NCI-H2107 (cell line): ENCODE measurements around the gene ANKLE2.
A peak's percentile ranks its signal among the peaks of the same experiment; 100 is the strongest.
"Not testable (repeated sequence)": the region's sequence is repeated elsewhere in the genome, so short reads cannot be mapped to it uniquely, and the experiment has no call there.

Source experiments
- DNase-seq: peaks from one replicate; lab custom pipeline; 2025; lab: John Stamatoyannopoulos, UW

The ANKLE2 gene

DNA sequence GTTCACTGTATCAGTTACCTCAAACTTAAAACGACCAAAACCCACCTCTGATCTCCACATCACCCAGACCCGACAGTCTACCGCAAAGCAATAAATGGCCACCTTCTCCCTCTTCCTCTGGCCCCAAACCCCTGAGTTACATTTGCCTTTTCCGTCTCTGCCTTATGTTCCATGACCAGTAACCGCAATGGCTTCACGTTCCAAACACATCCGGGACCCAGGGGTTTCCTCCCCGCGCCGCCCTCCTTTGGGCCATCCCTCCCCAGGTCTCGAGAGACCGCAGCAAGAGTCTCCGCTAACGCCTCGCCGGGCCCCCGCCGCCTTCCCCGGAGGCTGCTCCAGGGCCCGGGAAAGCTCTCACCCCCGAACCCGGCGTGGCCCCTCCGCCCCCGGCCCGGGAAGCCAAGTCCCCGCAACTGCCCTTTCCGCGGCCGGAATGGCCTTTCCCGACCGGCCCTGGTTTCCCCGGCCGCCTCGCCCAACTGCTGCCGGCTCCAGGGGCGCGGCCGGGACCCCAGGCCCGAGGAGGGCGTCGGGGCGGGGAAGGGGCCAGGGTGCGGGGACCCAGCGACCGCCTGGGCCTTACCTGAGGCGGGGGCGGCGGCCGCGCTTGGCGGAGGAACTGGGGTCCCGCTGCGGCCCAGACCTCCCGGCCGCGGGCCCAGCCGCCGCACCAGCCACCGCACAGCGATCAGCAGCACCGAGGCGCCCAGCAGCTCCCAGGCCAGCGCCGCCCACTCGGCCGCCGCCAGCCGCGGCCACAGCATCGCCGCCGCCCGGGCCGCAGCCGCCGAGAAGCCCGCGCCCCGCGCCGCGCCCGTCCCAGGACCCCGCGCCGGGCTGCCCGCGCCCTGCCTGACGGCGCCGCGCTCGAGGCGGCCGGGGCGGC, at the start of gene ANKLE2:
TSS of gene ANKLE2 (minus strand) at position 801 of the 889 bp plus-strand sequence. CDS start at position 767, 34 bp downstream.
- DNase-seq = peak; percentile 67

DNA sequence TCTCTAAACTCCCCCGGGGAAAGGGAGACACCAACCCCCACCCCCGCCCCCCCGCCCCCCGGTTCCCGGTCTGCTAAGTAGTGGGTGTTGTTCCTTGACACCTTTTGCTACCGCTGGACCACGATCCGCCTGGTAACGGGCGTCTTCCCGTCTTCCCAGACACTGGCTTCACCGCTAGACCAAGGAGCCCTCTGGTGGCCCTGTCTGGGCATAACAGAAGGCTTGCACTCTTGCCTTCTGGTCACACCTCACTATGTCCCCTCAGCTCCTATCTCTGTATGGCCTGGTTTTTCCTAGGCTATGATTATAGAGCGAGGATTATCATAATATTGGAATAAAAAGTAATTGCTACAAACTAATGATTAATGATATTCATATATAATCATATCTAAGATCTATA, 47.8 kb upstream of the ANKLE2 start:
- not testable (repeated sequence) for DNase-seq

DNA sequence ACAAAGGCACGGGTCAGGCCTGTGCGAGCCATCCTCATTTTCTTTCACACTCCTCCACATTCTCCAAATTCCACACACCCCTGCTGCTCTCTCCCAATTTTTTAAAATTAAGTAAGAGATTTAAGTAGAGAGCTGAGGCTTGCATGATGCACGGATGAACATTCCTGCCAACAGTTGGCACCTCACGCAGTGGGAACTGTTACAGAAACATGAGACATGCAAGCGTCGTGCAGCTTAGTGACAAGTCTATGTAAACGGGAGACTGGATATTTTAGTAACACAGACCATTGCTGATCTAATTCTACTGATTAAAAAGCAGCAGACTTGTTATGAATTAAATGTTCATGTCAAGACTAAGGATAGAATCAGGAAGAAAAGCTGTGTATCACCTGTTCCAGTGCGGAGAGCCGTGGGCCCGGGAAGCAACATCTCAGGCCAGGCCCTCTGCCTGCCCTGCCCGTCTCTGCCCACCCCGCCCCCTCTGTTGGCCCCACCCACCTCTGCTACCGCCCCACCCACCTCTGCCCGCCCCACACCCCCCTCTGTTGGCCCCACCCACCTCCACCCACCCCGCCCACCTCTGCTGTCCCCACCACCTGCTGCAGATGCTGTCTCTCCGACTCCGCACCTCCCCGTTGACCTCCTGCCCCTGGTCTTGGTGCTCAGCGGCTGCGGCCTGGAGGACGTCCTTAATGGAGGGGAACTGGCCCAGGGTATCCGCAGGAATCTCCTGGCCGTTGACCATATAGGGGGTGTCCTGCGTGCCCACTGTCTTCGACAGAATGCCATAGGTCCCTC, 45.9 kb upstream of the ANKLE2 start:
- DNase-seq = no peak

DNA sequence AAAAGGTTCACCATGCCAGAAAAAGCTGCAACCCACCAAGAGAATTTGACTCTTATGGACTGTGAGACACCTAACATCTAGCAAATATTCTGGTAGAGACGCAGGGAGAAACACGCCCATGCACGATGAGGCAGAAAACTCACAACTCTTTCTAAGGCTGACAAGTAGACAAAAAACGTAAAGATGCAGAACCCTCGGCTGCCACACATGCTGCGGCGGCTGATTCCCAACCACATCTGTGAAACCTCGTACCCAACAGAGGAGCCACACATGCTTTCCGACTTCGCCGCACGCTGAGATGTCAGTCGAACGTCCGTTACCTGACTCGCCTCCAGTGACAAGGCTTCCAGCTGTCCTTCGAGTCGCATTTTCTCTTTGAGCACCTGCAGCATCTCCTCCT, 45.2 kb upstream of the ANKLE2 start:
- no peak for DNase-seq

DNA sequence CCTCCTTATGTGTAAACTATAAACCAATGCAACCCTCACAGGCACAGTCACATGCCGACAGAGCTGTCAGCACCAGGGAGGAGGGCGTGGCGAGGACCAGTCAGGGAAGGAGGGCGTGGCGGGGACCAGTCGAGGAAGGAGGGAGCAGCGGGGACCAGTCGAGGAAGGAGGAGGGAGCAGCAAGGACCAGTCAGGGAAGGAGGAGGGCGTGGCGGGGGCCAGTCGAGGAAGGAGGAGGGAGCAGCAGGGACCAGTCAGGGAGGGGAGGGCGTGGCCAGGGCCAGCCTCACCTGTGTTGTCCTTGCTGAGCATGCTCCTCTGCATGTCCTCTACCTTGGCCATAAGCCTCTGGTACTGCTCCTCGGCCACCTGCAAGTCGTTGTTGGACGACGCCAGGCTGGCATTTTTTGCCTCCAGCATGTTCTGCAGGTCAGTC, 42.8 kb upstream of the ANKLE2 start:
- no peak for DNase-seq

DNA sequence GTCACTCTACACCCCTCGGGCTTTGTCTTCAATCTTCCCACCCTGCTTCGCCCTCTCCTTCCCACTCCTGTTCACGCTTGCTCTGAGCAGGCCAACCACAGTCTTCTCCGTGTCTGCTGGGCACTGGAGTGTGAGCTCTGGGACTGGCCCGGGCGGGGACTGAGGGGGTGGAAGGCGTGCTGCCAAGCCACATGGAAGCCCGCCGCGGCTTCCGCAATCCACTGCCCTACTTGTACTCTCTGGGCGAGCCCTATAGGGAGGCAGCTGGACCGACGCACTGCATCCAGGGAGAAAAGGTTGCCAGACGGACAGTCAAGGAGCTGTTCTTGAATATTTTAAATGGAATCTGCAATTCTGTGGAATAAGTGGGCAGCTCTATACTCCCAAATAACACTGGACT, 42.3 kb upstream of the ANKLE2 start:
- DNase-seq = no peak

DNA sequence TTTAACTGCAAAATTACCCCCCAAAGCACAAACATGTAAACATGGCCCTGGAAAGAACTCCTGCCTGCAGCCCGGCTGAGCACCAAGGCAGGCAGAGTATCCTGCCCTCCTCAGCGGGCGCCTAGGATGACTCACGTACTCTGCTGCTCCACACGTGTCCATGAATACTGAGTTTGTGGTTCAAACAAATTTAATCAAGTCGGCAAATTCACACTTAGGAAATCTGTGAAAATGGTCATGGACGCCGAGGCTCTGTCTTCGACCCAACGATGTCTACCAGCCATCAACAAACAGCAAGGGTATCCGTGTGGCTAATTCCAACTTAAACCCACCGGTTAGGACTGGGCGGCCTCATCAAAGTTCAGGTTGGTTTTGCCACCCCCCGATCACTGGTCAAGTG, 41.5 kb upstream of the ANKLE2 start:
- DNase-seq = no peak

DNA sequence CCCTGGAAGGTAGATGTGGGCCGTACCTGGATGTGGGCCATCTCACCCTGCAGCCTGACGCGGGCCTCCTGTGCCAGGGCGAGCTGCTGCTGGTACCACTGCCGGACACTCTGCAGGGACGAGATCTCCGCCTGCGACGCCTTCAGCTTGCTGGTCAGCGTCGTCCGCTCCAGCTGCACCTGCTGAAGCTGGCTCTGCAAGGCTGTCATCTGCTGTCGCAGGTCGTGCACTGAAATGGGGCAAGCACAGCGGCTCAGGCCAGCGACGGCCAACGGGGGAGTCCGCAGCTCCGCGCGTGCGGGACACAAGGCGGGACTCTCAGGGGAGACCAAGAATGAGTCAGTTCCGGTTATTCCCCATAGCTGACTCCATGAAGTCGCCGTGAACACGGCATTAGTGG, 40.1 kb upstream of the ANKLE2 start:
- DNase-seq = no peak

DNA sequence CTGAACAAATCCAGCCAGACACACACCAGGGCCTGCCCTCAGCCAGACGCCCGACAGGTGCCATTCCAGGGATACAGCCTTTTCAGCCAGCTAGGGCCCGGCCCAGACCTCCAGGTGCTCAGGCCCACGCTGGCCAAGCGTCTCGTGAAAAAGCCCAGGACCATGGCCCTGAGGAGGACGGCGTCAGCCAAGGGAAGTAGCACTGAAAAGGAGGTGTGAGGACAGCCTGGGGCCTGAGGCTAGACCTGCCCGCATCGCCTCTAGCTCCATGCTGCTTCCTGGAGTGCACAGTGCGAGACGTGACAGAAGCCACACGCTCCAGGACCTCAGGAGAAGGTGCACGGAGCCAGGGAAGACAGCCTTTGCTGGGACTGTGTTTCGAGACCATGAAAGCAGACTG, 37.2 kb upstream of the ANKLE2 start:
- no peak for DNase-seq

DNA sequence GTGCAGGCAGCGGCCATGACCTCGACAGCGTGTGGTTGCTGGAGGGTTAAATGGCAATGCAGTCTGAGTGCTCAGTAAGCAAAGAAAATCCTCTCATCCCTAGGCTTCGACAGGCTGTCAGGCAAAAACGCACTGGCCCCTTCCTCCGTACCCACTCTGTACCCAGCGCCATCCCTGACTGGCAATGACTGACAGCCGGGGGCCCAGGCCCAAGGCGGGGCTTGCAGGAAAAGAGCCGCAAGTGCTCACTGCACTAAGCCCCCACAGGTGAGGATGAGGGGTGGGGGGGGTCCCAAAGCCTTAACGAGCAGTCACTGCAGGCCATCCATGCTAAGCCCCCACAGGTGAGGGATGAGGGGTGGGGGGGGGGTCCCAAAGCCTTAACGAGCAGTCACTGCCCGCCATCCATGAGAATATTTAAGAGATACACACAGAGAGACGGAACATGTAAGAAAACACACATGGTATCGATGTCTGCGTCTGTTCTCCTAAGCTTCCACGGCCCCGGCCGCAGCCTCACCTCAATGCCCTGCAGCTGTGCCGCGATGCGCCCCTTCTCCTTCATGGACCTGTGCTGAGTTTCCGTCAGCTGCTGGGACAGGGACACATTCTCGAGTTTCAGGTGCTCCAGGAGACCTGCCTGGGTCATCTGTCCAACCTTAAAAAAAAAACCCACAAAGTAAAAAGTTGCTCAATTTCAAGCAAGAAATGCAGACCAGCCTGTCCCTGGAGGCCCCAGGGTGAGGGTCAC, 36.4 kb upstream of the ANKLE2 start:
- no peak for DNase-seq

DNA sequence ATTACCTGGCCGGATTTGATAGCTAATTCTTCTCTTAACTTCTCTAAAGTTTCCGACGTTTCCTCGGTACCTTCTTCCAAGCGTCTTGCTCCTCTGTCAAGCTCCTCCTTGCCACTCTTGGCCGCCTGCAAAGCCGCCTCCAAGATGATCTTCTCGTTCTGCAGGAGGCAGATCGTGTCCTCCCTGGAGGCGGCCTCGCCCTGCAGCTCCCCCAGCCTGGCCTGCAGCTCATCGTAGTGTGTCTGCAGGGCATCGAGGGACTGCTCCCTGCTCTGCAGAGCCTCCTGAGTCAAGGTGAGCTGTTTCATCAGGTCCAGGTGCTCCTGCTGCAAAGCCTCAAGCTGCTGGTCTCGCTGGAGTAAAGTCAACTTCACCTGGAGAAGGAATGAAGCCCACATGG, 34.2 kb upstream of the ANKLE2 start:
- no peak for DNase-seq

DNA sequence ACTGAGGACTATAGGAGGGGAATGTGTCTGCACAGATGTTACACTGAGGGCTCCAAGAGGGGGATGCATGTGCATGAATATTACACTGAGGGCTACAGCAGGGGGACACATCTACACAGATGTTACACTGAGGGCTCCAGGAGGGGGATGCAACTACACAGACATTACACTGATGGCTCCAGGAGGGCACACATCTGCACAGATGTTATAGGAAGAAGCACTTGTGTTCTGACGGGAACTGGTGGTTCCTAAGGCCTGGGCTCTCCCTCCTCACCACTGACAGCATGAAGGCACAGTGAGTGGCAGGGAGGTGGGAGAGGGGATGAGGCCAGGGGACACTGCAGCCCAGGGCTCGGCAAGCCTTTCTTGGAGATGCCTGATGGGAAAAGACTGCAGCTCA, 30.3 kb upstream of the ANKLE2 start:
- not testable (repeated sequence) for DNase-seq

DNA sequence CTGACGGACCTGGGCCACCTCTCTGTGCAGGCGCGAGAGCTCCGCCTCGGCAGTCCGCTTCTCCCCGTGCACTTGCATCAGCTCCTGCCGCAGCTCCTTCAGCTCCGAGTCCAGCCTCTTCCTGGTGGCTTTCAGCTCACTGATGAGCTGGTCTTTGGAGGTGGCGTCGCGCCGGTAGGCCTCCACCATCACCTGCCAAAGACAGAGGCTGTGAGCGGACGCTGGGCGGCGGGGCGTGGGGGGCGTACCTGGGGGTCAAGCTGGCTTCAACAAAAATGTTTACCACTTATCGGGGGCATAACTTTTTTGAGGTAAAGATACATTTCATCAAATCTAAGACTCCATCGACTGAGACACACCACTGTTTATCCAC, 27.5 kb upstream of the ANKLE2 start:
- no peak for DNase-seq

DNA sequence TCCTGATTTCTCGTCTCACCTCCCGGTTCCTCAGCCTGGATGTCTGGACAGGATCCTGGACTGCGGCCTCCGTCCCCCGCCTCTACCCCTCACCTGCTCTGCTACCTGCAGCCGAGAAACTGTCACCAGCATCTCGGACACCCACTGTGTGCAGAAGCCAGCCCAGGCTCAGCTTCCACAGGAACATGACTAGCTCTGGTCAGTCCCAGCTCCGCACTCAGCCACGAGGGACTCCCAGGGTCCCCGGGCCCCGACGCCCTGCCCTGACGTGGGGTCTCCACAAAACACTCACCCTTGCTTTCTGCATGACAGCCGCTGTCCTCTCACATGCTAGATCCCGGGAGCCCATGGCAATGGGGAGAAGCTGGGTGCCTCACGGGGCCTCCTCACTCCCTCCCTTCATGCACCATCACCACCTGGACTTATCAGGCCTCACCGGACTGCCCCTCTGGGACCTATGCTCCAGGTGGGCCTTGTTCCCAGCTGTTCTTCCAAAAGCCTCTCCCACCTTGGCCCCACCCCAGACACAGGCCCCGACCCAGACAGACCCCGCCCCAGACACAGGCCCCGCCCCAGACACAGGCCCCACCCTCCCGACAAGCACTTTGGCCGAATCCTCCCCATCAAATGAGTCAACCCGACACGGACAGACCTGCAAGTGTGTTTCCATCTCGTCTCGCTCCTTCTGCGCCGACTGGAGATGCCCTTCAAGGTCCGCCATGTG, 26.9 kb upstream of the ANKLE2 start:
- no peak for DNase-seq

DNA sequence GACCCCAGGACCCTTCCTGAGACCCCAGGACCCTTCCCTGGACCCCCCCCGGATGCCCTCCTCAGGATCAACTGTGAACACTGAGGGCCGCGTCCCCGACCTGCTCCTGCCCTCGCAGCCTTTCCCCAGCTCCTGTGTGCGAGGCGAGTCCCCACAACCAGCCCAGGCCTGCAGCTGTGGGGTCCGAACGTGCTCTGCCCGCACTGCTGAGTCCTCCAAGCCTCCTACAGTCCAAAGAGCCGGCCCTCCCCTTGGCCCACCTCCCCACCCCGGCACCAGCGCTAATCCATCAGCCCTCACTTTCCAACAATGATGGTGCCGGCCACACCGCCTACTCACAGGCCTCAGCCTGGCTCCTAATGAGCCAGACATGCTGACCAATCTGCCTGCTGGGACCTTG, 26.2 kb upstream of the ANKLE2 start:
- no peak for DNase-seq

DNA sequence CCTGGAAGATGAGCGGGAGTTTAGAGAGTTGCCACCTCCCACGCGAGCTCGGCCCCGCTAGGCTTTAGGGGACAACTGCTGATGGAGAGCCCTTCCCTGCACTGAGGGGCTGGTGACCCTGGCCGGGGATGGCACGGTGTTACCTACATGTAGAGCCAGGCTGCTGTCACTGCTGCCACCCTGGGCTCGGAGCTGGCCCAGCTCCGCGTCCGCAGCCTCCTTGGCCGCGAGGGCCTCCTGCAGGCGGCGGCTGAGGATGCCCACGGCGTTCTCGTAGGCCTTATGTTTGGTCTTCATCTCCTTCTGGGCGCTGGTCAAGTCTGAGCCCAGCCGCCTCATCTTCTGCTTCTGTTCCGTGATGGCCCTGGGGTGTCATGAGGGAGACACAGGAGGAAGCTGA, 24.6 kb upstream of the ANKLE2 start:
- DNase-seq = no peak

DNA sequence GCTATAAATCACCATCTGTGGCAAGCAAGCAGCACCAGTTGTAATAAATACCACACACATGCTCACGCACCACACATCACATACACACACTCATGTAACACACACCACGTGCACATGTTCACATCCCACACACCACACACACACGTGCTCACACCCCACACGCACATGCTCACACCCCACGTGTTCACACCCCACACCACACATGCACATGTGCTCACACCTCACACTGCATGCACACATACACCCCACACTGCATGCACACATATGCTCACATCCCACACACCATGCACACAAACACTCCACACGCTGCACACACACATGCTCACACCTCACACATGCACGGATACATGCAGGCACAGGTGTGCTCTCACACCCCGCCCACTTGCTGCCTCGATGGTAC, 22.9 kb upstream of the ANKLE2 start:
- DNase-seq = no peak

DNA sequence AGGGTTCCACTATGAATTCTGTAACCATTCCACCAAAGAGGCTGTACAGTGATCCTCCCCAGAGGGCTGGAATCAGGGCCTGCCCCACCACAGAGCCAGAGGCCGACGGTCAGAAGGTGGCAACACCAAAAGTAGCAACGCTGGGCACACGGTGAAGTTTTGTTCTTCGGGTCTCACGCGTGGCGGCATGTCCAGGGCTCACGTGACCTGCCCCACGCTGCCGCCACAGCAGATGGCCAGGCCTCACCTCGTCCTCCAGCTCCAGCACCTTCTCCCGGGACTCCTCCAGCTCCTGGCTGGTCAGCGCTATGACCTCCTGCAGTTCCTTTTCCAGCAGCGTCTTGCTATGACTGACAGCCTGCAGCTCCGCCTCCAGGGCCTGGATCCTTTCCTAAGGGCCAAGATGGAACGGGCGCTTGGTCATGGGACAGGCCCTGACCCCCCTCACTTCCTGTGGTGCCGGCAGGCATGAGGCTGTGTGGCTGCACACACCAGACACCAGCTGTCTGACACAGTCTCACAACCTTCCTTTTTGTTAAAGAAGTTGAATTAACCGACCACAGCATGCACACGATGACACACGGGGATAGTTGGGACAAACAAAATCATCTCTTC, 22.4 kb upstream of the ANKLE2 start:
- DNase-seq = no peak

DNA sequence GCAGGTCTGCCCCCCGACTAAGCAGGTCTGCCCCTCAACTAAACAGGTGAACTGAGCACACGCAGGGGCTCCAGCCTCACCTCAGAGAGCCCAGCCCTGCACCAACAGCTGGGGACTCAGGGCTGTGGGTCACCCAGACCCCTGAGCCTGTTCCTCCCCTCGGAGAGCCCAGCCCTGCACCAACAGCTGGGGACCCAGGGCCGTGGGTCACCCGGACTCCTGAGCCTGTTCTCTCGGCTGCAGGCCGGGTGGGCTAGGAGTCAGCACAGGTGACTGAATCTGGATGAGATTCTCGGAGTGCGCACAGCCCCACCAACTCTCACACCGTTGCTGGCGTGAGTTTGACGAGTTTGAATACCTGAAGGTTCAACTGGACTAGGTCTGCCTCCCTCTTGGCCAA, 20.3 kb upstream of the ANKLE2 start:
- DNase-seq = no peak

DNA sequence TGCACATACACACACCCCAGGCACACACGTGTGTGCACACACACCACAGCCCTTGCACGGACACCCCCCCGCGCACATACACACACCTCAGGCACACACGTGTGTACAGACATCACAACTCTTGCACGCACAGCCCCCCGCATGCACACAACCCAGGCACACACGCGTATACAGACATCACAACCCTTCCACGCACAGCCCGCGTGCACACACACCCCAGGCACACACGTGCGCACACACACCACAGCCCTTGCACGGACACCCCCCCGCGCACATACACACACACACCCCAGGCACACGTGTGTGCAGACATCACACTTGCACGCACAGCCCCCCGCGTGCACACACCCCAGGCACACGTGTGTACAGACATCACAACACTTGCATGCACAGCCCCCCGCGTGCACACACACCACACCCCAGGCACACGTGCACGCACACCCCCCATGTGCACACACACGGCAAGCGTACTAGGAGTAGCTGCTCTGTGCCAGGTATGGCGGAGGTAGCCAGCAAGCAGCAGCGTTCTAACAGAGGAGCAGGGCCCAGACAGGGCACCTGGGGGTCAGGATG, 18.2 kb upstream of the ANKLE2 start:
- DNase-seq = no peak

DNA sequence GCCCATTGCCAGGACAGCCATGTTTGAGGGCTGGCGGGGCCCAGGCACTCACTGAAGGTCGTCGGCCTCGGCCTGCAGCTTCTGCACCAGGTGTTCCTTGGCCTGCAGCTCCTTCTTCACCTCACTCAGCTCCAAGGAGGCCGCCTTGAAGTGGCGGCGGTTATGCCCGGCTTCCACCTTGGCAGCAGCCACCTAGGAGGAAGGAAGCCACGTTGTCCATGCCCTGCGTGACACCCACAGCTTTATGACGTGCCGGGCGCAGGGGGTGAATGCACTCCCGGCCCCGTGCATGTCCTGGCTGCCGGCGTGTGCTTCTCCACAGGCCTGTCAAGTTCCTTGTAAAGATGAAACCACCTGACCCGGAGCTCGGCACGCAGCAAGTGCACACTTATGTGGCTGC, 16.0 kb upstream of the ANKLE2 start:
- DNase-seq = no peak
